Measurements from ENCODE around the gene LRRN4CL. TPM values are rescaled to one million over a fixed set of nuclear protein-coding genes. Genes with fewer than 3 reads are reported as not detected.

Gene LRRN4CL
- total RNA-seq, 1 donor from 2014 or later: not detected

- H3K36me3 ChIP-seq: no peaks in the 10 kb centered on the region
- peaks cover 72% of the 10 kb centered on the region for H3K79me2 ChIP-seq (ENCODE audit: low read depth)
Measured at GRCh38 chr11:62644220-62644619, 45.1 kb downstream of the LRRN4CL start.

More at GRCh38 chr11:62644220-62644619, 45.1 kb downstream of the LRRN4CL start:
- no peak for DNase-seq (ENCODE audit: low spot score)
- Histone ChIP-seq H3K9me3 (ENCODE audit: low read depth) (no peaks in the 10 kb centered on the region), H3K9ac (no peak overlapping the region), H3K27me3 (no peaks in the 10 kb centered on the region), H3F3A (ENCODE audit: low read depth) (peaks cover 16% of the 10 kb centered on the region), H3K27ac (no peak overlapping the region), H3K4me3 (no peak overlapping the region), H2AFZ (replicated peaks) (no peak overlapping the region), H3K4me1 (peaks cover 6% of the 10 kb centered on the region), H4K20me1 (ENCODE audit: low read depth) (peaks cover 20% of the 10 kb centered on the region), H3K4me2 (no peak overlapping the region)
- peaks cover 8% of the 10 kb centered on the region for H3K27me3 Mint-ChIP-seq (ENCODE audit: insufficient read depth, low read depth)
- peak overlapping the region; percentile 67 for H3K4me3 Mint-ChIP-seq
- peaks cover 20% of the 10 kb centered on the region for H3K36me3 Mint-ChIP-seq
- TF ChIP-seq, protein P1, sequence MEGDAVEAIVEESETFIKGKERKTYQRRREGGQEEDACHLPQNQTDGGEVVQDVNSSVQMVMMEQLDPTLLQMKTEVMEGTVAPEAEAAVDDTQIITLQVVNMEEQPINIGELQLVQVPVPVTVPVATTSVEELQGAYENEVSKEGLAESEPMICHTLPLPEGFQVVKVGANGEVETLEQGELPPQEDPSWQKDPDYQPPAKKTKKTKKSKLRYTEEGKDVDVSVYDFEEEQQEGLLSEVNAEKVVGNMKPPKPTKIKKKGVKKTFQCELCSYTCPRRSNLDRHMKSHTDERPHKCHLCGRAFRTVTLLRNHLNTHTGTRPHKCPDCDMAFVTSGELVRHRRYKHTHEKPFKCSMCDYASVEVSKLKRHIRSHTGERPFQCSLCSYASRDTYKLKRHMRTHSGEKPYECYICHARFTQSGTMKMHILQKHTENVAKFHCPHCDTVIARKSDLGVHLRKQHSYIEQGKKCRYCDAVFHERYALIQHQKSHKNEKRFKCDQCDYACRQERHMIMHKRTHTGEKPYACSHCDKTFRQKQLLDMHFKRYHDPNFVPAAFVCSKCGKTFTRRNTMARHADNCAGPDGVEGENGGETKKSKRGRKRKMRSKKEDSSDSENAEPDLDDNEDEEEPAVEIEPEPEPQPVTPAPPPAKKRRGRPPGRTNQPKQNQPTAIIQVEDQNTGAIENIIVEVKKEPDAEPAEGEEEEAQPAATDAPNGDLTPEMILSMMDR (IDR thresholded peaks at IDR 0.05): no peak
- TF ChIP-seq EZH2phosphoT487 (IDR thresholded peaks at IDR 0.05) (no peak), EZH2 (IDR thresholded peaks at IDR 0.05) (no peak)
- peaks cover 15% of the 10 kb centered on the region for H3K4me1 Mint-ChIP-seq
- H3K27ac Mint-ChIP-seq: no peak overlapping the region
- H3K9me3 Mint-ChIP-seq: no peaks in the 10 kb centered on the region

Small RNAs within 50 kb of the gene (small RNA-seq; reads per million reads assigned to genes)
- gene SNORA57: not detected

Other genes starting within 250 kb of the LRRN4CL start
- 14.9 and 15.0 TPM in 2 replicates for gene AHNAK, start 142.7 kb downstream of the LRRN4CL start, total RNA-seq (ENCODE audit: low replicate concordance)
- 2,358 and 3,183 TPM in 2 replicates for gene EEF1G, start 115.6 kb downstream of the LRRN4CL start, total RNA-seq (ENCODE audit: low replicate concordance)
- gene TUT1, start 98.0 kb downstream of the LRRN4CL start, total RNA-seq (ENCODE audit: low replicate concordance): 4.8 and 23.1 TPM in 2 replicates
- 108 and 135 TPM in 2 replicates for gene MTA2, start 87.7 kb downstream of the LRRN4CL start, total RNA-seq (ENCODE audit: low replicate concordance)
- 4.0 and 26.6 TPM in 2 replicates for gene EML3, start 76.8 kb downstream of the LRRN4CL start, total RNA-seq (ENCODE audit: low replicate concordance)
- gene ROM1, start 76.3 kb downstream of the LRRN4CL start, total RNA-seq (ENCODE audit: low replicate concordance): 2.2 TPM in 1 of 2 replicates, not detected in the other
- gene B3GAT3, start 67.5 kb downstream of the LRRN4CL start, total RNA-seq (ENCODE audit: low replicate concordance): 21.2 and 44.0 TPM in 2 replicates
- gene GANAB, start 42.9 kb downstream of the LRRN4CL start, total RNA-seq (ENCODE audit: low replicate concordance): 202 and 292 TPM in 2 replicates
- gene INTS5, start 36.2 kb downstream of the LRRN4CL start, total RNA-seq (ENCODE audit: low replicate concordance): 7.8 and 21.3 TPM in 2 replicates
- gene C11orf98, start 24.3 kb downstream of the LRRN4CL start, total RNA-seq (ENCODE audit: low replicate concordance): 51.5 and 73.3 TPM in 2 replicates
- gene CSKMT, start 24.2 kb downstream of the LRRN4CL start, total RNA-seq (ENCODE audit: low replicate concordance): 4.3 and 6.7 TPM in 2 replicates
- 5.7 and 11.7 TPM in 2 replicates for gene UQCC3, start 17.9 kb downstream of the LRRN4CL start, total RNA-seq (ENCODE audit: low replicate concordance)
- gene LBHD1, start 17.3 kb downstream of the LRRN4CL start, total RNA-seq (ENCODE audit: low replicate concordance): 3.4 and 4.0 TPM in 2 replicates
- 60.7 and 129 TPM in 2 replicates for gene UBXN1, start 10.5 kb downstream of the LRRN4CL start, total RNA-seq (ENCODE audit: low replicate concordance)
- gene BSCL2, start 17.9 kb upstream of the LRRN4CL start, total RNA-seq (ENCODE audit: low replicate concordance): 34.6 and 63.1 TPM in 2 replicates
- gene GNG3, start 18.1 kb upstream of the LRRN4CL start, total RNA-seq (ENCODE audit: low replicate concordance): 2.0 TPM in 1 of 2 replicates, not detected in the other
- 30.9 and 32.5 TPM in 2 replicates for gene HNRNPUL2, start 37.9 kb upstream of the LRRN4CL start, total RNA-seq (ENCODE audit: low replicate concordance)
- gene TTC9C, start 39.0 kb upstream of the LRRN4CL start, total RNA-seq (ENCODE audit: low replicate concordance): 55.7 and 78.4 TPM in 2 replicates
- gene ZBTB3, start 64.6 kb upstream of the LRRN4CL start, total RNA-seq (ENCODE audit: low replicate concordance): 9.2 and 22.8 TPM in 2 replicates
- 88.7 and 117 TPM in 2 replicates for gene POLR2G, start 72.0 kb upstream of the LRRN4CL start, total RNA-seq (ENCODE audit: low replicate concordance)
- 28.9 and 39.9 TPM in 2 replicates for gene TAF6L, start 81.9 kb upstream of the LRRN4CL start, total RNA-seq (ENCODE audit: low replicate concordance)
- 24.5 and 40.4 TPM in 2 replicates for gene TMEM179B, start 97.9 kb upstream of the LRRN4CL start, total RNA-seq (ENCODE audit: low replicate concordance)
- 9.9 and 38.9 TPM in 2 replicates for gene TMEM223, start 102.5 kb upstream of the LRRN4CL start, total RNA-seq (ENCODE audit: low replicate concordance)
- 23.6 and 36.5 TPM in 2 replicates for gene NXF1, start 115.9 kb upstream of the LRRN4CL start, total RNA-seq (ENCODE audit: low replicate concordance)
- gene STX5, start 142.5 kb upstream of the LRRN4CL start, total RNA-seq (ENCODE audit: low replicate concordance): 30.2 and 32.9 TPM in 2 replicates
- gene TEX54, start 143.3 kb upstream of the LRRN4CL start, total RNA-seq (ENCODE audit: low replicate concordance): not detected in 2 replicates
- gene WDR74, start 150.1 kb upstream of the LRRN4CL start, total RNA-seq (ENCODE audit: low replicate concordance): 40.0 and 47.4 TPM in 2 replicates
- gene SLC3A2, start 191.4 kb upstream of the LRRN4CL start, total RNA-seq (ENCODE audit: low replicate concordance): 99.8 and 130 TPM in 2 replicates
- gene CHRM1, start 231.8 kb upstream of the LRRN4CL start, total RNA-seq (ENCODE audit: low replicate concordance): not detected in 2 replicates

Data from neural progenitor cell (in vitro differentiated cells).